Activated naive CD4-positive, alpha-beta T cell treated with Interleukin-2 at 50 U/mL for 16 hours (primary cell): ENCODE results near the gene BPIFA1.

Experiments used
- DNase-seq: peaks from one replicate; pipeline ENCODE4 v3.0.0-alpha.2; 2020

Gene BPIFA1

DNA sequence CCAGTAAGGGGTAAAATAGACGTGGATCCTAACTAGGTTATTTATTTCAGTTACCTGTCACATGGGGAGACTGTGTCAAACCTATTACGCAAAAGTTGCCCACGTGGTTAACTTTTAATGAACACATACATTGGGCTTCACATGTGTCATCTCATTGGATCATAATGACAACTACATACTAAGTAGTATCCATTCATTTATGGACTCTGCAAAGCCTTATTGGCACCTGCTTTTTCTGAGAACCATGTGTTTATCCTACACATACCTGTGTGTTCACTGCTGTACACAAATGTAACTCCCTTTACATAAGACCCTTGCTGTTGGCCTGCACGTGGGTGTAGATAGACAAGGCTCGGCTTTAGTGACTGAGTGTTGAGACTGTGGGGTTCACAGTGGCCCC, 5.1 kb downstream of the BPIFA1 start:
- DNase-seq: no peak

DNA sequence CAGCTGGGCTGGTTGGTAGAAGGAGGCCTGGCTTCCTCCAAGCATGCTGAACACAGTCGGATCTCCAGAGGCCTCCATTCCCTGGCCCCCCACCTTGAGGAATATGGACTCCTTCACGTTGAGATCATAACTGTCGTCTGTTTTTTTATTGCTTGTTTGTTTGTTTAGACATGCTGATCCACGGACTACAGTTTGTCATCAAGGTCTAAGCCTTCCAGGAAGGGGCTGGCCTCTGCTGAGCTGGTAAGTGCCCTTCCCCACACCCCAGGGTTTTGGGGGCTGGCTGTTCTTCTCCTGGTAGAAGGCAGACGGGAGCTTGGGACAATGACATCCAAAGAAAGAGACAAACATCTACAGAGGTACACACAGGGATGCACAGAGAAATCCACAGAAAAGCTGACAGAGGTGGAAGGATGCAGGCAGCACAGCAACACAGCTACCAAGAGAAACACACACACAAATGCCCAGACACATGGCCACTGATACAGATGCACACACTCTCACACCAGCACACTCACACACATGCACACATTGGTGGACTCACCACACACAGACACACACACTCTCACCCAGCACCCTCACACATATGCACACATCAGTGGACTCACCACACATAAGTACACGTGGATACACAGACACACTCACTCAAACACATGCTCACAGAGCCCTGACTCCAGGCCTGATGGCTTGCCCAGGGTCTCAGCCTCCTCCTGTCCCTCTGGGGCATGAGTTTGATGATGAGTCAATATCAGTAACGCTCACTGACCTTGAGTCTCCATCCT, 6.7 kb downstream of the BPIFA1 start:
- no peak for DNase-seq

DNA sequence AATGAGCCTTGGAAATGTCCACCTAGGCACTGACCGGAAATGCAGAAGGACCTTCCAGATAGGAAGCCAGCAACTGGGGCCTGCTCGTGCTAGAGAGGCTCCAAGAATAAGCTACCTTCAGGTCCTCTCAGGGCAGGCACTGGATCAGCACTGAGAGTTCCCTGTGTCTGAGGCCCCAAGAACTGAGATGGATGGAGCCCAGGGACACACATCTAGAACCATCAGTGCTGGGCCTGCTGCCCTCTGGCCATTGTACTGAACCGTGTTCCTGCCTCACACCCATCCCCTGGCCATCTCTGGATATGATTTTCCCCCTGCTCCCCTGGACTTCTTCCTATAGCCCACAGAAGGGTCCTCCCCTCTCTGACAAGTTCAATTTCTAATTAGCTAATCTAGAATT, 10.3 kb downstream of the BPIFA1 start:
- DNase-seq: no peak

DNA sequence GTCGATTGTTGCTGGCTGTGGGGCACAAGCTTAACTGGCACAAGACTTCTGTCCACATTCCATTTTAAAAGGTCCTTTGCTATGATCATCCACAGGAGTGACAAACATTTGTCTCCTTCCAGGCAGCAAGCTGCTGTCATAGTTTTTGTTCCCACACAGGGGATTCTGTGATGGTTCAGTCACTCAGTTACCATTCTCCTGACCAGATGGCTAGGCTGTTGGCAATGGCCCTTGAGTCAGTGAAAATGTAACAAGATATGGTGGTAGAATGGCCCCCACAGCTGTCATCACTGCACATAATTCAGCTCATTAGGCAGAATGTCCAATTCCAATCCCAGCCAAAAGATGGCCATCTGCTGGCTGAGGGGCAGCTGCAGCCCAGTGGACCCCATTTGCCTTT, 13.7 kb downstream of the BPIFA1 start:
- DNase-seq: no peak

DNA sequence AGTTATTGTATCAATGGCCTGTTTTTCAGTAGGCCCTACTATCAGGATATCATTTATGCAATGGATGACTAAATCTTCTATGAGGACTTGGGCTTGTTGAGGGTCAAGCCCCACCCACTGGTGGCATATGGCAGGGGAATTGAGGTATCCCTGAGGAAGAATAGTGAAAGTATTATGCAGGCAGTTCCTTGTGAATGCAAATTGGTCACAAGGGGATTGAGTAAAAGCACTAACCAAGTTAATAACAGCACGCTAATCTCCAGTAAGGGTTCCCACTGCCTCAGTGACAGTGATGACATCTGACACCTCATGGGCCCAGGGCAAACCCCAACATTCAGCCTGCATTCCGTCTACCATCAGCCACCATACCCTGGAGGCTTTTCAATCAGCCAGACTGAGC, 14.9 kb downstream of the BPIFA1 start:
- DNase-seq: no peak

DNA sequence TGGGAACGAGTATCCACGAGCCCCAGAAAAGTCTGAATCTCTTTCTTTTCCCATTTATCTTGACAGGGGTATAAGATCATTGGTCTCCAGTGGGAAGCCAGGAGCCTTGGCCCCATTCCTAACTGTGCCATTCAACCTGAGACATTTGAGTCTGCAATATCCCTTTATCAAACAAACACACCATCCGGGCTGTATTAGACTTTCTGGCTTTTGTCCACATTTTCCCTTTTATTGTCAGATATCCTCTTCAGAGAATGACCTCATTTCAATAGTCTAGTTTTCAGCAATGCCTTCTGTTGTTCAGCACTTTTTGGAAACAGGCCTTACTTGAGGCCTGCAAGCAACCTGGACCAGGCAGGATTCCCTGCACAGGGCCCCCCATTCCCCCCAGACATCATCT, 15.7 kb downstream of the BPIFA1 start:
- no peak for DNase-seq

DNA sequence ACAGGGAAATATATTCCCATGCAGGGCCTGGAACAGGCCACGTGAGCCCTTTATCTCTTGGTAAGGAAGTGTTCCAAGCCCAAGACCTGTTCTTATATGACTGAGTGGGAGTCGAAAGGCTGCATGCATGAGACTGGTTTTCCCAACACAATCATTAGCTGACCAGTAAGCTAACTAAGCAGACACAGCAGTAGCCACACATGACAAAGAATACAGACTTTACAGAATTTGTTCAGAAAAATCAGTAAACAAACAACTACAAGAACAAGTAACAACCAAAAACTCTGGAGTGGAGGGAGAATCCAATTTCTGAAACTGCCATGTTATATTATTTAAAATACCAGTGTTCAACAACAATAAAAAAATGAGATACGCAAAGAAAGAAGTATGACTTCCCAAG, 16.7 kb downstream of the BPIFA1 start:
- no peak for DNase-seq

DNA sequence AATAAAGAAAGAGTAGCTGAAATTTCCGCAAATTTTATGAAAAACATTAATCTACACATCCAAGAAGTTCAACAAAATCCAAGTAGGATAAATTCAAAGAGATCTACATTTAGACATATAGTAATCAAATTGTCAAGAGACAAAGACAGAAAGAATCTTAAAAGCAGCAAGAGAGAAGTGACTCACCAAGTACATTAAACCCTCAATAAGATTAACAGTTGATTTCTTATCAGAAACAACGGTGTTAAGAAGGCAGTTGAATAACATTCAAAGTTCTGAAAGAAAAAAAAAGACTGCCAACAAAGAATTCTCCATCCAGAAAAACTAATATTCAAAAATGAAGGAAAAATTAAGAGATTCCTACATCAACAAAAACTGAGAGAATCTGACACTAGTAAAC, 19.2 kb downstream of the BPIFA1 start:
- no peak for DNase-seq

DNA sequence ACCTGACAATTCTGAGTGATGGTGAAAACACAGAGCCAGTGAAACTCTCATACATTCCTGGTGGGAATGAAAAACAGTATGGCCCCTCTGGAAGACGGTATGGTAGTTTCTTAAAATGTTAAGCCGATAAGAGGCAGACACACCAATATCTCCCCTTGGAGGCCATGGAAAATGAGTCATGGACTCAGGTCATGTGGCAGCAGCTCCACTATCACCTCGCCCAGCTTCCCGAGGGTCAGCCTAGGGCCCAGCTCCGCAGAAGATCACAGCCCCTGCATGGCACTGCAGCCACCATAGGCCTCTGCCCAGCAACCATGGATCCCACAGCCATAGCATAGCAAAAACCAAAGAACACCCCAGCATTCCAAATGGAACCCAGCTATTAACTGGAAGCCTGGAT, 21.4 kb downstream of the BPIFA1 start:
- no peak for DNase-seq

DNA sequence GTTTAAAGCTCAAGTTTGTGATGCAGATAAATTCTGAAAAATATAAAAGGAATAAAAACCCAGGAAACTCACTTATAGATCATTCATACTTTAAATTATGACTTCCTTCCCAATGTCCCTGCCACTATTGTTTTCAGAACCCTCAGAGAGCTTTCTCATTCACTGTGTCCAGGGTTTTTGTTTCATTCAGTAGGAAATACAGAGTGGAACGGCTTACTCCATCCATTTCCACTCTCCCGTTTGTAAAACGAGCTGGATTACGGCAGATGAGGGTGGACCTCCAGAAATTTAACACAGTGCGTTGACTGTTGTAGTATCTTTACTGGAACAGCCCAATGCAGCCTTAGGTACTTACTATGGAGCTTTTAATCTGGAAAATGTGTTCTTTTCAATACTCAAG, 23.6 kb downstream of the BPIFA1 start:
- DNase-seq: no peak

DNA sequence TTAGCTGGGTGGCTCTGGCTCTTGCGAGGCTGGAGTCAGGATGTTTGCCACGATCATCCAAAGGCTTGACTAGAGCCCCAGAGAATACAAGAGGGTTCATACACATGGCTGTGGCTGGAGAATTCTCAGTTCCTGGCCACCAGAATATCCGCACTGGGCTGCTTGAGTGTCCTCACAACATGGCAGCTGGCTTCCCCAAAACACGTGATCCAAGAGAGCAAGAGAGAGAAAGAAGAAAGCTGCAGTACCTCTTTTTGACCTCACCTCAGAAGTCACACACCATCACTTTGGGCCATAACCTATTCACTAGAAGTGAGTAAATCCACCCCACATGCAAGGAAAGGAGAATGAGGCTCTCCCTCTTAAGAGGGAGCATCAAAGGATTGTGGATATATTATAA, 25.7 kb downstream of the BPIFA1 start:
- DNase-seq: no peak

DNA sequence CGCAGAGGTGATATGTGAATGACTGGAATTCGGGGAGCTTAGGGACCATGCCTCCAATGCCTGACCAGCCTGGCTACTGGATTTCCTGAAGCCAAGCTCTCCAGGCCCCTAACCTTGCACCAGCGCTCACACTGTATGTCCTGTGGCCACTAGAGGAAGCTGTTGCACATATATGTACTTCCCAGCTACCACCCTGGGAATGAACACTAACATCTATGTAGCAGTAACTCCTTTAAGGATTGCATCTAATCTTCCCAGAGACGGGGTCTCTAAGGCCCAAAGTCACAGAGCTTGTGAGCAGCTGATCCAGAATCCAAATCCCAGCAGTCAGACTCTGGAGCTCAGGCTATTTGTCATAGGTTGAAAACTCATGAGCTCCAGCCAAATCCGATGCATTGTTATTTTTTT, 26.9 kb downstream of the BPIFA1 start:
- DNase-seq: no peak

DNA sequence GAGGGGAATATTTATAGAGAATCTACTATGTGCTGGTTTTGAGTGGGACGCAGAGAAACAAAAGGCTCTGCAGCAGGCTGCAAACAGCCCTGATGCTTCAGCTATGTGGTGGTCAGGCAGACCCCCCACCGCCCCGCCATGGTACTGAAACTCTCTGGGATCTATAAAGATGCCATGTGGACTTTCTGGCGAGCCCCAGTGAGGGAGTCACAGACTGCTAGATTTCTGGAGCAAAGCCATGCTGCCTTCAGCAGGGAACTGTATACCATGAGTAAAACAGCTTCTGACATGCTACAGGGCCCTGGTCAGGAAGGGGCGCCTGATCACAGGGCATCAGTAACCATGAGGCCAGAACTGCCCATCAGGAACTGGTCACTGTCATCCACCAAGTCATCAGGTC, 28.0 kb downstream of the BPIFA1 start:
- no peak for DNase-seq

DNA sequence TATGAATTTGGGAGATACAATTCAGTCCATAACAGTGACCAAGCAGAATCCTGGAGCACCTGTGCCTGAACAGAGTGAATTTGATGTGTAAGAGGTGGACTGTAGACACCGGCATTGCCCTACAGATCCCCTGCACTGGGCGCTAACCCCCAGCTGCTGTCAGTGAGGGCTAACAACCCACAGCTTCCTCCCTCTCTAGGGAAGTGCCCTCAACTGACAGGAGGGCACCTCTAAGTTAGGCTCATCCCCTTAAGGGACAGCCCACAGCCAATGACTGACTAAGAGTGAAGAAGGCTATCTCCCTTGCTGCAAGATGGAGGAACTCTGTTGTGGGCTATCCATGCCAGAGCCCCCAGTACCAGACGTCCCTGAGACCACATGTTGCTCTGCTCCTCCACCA, 31.9 kb downstream of the BPIFA1 start:
- no peak for DNase-seq

DNA sequence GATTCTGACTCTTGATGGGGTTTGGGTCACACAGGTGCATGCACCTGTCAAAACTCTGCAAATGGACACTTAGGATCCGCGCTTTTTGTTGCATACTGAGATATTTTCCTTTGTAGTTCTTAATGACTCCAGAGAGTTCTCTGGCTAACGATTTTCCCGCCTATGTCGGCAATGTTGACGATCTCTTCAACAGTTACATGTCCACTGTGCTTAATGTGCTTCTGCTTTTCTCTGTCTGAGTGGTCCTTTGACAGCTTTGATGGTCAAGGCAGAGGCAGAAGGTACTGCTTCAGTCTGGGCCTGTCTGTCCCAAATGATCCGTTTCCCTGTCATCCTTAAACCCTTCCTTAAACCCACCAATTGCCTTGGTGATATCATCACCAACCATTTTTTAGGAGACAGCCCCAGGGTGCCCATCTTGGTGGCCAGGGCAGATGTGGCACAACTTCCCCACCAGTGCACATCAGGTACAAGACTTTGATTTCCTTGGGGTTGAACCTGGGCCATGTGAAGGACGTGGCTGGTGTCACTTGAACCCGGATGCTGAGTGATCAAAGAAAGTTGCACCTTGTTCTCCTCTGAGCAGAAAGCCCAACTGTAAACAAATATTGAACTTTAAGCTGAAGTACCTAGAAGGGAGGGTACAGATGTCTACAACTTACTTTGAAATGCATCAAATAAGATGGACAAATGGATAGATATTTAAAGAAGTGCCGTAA, 36.5 kb downstream of the BPIFA1 start:
- DNase-seq: no peak

DNA sequence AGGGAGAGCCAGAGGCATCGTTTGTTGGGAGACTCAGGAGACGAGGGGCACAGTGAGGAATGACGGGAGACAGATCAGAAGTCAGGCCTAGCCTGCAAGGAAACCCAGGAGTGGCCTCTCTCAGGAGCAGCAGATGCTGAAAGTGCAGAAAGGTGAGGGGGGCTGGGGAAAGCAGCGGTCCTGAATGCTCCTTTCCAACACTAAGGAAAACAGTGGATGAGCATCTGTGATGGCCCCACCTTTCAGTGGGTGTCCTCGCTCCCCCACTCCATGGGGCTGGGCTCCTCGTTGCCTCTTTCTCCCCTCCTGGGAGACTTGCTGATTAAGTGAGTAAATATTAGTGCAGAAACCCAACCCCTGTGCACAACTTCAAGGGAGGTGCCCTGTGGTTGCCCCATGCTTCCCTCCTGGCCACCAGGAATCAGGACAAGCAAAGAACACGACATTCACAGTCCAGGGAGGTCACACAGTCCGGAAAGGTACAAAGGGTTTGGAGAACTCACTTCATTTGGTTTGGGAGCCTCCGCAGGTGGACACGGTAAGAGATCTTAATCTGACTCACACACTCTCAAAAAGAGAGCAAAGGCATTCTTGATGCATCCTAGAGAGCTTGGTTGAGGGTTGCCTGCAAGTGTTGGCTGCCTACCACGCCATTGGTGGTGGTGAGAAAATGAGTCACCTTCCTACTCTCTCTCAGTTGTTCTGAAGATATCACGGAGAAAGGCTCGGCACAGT, 37.5 kb downstream of the BPIFA1 start:
- DNase-seq: no peak

DNA sequence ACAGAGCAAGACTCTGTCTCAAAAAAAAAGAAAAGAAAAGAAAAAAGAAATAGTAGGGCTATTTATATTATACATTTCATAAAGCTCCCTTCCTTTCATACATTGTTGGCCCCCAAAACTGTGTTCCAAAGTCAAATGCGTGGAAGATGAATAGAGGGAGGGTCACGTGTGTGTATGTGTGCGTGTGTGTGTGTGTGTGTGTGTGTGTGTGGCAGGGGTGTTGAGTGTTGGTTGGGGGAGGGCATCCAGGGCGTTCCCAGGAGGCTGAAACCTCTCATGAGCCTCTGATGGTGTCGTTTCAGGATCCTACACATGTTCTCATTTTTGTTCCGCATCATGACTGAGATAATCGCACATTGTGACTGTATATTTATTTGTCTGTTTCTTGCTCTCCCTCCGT, 39.4 kb downstream of the BPIFA1 start:
- DNase-seq: no peak

DNA sequence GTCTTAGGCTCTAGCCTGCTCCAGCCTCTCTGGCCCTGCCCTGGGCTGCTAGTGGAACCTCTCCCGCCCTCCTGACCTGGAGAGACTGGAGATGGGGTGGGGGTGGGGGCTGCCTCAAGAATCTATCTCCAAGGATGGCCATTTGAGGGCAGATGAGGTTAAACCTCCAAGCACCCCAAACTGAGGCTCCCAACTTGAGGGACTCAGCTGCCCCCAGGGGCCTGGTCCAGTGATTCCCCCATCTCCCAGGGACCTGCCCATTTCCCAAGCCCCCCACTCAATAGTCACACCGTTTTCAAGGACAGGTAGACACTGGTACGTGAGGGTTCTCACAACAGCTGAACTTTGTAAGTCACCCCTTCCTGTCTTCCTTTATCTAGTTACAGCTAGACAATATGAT, 40.1 kb downstream of the BPIFA1 start:
- no peak for DNase-seq

DNA sequence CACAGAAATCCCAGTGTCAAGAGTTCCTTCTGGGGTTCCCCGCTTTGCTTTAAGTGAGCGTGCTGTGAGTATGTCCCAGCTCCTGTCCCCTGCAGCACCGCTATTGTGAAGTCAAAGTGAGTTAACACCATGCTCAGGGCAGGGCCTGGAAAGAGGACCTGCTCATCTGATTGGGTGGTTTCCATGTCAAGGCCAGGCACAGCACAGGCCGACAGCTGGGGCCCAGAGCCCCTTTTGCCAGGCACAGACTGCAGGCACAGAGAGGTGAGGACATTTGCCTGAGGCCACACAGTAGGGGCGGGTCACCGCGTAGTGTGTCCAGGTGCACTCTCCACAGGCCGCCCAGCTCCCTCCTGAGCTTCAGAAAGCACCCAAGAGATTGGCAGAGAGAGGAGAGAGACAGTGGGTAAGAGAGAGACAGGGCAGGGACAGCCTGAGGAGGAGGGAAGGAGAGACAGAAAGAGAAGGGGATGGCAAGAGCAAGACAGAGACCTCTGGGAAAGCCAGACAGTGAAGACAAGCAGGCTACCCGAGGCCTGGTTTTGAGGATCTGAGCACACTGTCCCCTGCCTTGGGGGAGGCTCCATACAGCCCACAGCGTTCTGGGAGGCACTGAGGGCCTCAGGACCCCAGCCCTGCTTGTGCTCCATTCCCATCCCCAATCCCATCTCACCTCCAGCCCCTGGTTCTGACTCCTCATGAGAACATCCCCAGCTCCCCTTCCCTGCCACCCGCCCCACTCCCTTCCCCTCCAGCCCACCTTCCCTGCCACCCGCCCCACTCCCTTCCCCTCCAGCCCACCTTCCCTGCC, 40.7 kb downstream of the BPIFA1 start:
- no peak for DNase-seq

DNA sequence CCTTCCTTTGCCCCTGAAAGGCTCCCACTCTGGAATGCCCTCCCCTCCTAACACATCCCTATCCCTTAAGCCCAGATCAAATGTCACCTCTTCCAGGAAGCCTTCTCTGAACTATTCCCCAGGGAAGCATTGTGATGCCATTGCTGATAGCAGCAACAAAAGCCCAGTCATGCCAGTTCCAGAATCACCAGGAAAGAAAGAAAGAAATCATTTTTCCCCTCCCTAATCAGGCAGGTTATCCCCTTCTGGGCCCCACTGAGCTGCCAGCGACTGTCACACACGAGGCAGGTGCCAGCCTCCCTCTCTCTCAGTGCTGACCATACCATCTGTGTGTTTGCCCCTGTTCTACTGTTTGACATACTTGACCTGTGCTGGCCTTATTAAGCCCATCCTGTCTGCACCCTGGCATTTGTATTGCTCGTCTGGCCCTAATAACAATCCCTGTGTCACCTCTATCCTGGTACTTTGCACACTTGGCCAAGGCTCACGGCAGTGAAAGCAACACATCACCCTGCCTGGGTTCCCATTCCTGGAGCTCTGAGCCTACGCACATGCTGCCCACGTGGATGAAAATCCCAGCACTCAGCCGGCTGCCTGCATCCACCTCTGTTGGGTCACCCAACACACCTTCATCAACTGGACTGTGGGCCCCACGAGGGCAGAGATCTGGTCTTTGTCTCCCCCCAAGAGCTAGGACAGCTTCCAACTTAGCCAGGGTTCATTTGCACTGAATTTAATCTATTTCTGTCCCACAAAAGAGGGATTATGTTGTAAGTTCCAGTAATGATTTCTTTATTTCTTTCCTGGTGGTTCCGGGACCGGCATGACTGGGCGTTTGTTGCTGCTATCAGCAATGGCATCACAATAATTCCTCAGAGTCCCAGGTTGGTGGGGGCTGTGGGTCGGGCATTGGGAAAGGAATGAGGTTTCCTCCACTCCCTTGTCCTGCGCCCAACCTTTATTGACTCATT, 42.0 kb downstream of the BPIFA1 start:
- DNase-seq: no peak

DNA sequence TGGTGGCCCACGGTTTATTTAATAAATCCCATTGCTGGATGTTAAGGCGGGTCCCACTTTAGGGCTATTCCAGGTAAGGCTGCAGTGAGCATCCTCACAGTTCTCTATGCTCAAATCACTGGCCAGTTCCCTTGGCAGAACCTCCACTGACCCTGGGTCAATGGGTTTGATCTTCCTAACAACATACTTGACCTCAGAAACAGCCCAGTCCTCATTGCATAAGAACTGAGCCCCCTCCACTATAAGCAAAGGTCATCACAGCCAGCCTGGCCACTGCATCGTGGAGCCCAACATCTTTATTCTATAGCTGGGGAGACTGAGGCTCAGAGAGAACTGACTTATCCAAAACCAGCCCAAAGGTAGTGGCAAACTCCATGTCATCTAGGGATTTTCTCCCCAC, 42.9 kb downstream of the BPIFA1 start:
- DNase-seq: no peak
